ENCODE data around the gene RGS10.

RGS10 gene

DNA sequence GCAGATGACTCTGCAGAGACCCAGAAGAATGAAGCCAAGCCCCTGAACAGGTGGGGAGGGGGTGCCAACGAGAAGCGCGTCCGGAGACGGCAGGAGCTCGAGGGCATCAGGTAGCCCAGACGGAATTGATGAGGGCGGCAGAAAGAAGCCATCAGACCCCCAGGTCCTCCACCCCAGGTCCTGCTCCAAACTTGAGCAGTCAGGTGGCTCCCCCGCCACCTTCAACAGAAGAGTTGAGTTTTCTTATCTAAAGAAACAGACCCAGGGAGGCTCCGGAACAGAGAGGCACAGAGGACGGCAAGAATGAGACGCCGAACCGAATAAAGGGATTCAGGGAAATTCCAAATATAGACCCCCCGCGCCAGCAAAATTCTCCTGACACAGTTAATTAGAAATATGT is 22.2 kb downstream of the RGS10 start:
- DNase-seq (ENCODE audit: insufficient read length, low spot score) (no peak), FAIRE-seq (no peak)

DNA sequence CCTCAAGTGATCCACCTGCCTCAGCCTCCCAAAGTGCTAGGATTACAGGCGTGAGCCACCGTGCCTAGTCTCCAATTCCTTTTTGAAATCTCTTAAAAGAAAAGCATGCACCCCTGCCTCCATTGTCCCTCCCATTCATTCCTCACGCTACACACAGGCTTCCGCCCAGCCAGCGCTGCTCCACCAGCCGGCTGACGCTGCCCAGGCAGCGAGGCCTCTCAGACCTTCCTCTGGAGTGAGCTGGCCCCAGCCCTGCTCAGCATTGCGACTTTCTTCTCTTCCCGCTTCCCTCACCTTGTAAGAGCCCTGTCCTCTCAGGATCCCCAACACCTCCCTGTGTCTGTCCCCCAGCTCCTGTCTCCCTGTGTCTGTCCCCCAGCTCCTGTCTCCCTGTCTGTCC is 23.6 kb downstream of the RGS10 start:
- FAIRE-seq (no peak), DNase-seq (ENCODE audit: insufficient read length, low spot score) (no peak)

DNA sequence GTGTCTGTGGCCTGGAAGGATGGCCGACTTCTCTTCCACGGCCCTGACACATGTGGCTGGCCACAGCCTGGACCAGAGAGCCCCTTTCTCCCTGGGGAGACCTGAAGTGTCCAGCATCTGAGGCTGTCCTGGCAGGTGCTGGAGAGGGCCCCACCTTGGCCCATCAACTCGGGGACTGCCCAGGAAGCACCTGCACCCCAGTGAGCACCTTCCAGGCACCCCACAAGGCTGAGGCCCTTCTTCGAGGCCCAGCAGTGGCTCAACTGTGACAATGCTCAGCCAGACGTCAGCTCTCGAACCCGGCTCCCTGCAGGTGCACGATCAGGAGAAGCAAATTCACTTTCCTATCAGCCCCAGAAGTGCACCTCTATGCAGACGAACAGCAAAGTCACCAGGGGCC is 24.3 kb downstream of the RGS10 start:
- DNase-seq (ENCODE audit: insufficient read length, low spot score) (no peak), FAIRE-seq (no peak)

DNA sequence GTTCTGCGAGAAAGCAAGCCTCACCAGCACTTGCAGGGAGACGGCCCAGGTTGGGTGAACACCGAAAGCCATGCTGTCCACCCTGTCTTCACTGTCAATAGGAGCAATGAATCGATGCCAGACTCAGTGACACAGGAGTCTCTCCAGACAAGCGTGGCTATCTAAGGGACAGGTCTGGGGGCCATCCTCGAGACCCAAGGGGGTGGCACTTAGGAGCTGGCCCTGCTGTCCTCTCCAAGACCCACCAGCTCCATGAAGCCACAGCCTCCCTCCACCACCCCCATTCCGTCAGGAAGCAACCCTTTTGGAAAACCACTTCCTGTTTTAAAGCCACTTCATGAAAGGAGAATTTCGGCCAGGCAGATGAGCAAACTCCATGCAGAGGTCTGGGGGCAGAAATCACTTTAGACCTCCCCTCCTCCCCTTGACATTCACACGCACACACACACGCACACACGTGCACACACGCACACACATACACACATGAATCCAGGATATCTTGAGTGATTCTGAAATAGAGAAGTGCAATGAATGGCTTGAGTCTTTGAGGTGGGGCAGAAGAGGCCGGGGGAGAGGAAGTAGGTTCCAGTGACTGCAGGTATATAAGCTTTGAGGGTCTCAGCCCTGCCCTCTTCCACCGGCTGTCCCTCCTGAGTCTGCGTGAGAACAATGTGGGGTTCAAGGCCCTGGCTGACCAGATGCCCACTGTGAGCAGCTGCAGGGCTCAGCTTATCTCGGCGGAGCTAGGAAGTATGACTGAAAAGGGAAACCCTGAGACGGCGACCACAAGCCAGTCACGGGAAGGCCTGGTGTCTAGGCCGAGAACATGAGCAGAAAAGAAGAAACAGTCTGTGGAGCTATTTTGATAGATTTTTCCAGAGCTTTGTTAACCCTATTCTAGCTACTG is 25.0 kb downstream of the RGS10 start:
- no peak for FAIRE-seq
- peak; percentile 40 for DNase-seq (ENCODE audit: insufficient read length, low spot score)

DNA sequence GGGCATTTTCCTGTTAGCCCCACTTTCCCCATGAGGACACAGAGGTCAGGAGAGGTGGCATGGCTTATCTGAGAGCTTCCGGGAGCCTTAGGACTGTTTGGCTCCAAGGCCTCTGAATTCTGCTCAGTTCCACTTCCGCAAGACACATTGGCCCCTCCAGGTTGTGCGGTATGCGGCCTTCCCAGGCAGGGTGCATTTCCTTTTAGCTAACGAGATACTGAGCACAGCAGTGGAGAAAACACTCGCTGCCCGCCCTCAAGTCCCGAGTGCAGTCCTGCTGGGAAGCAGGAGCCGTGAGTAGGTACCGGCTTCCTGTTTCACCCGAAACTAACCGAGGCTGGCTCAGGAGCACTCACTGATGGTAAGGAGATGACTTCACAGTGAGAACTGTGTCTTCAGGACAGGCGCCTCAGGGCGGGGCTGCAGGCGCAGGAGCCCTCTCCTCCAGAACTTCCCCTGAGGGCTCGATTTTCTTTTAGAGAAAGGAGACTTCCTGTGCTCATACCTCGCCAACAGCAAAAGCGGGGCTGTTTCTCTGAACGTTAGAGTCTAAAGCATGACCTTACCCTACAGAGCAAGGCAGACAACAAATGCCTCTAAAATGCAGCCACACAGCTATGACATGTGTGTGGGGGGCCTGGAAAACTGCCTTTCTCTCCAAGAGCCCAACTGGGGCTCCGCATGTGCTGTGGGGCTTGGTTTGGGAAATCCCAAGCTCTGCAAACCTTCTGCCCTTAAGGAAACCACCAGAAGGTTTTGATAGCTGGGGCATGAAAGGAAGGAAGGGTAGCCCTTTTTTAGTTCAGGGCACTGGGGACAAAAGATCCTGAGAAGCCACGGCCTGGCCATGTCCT is 25.9 kb downstream of the RGS10 start:
- FAIRE-seq = peak; percentile 99
- DNase-seq (ENCODE audit: insufficient read length, low spot score) = peak; percentile 61

DNA sequence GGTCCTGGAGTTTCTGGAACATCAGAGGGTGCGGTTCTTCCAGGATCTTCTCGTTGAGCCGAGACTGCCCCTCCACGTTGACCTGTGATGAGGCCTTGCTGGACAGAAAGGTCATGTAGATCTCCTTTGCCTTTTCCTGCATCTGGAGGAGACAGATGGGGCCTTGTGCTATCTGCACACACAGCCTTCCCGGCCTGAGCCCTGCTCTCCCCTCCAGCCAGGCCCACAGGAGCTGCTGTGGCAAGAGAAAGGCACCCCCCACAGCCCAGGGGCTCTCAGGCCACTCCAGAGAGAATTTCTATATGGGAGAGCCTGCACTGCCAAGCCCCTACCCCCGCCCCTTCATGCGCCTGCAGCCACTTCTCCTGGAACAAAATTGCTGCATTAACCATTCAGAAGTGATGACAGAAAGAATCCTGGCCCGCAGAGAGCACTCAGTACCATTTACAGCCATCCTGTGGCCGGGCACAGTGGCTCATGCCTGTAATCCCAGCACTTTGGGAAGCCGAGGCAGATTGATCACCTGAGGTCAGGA is 26.9 kb downstream of the RGS10 start:
- FAIRE-seq (no peak), DNase-seq (ENCODE audit: insufficient read length, low spot score) (no peak)

DNA sequence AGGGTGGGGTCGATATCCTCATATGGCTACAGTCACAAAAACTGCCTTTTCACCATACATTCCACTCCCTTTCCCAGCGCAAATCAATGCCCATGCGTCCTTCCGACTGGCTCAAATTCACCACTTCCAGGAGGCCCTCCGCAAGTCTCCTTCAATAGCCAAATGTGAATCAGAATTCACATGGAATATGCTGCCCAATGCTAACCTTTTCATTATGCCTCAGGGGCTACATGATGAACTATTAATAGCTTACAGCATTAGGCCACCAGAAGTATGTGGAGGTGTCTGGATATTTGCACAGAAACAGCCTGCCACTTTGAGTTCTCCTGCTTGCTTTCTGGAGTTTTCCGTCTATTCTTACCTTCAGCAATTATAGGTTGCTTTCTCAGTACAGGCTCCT is 27.7 kb downstream of the RGS10 start:
- DNase-seq (ENCODE audit: insufficient read length, low spot score) (no peak), FAIRE-seq (no peak)

DNA sequence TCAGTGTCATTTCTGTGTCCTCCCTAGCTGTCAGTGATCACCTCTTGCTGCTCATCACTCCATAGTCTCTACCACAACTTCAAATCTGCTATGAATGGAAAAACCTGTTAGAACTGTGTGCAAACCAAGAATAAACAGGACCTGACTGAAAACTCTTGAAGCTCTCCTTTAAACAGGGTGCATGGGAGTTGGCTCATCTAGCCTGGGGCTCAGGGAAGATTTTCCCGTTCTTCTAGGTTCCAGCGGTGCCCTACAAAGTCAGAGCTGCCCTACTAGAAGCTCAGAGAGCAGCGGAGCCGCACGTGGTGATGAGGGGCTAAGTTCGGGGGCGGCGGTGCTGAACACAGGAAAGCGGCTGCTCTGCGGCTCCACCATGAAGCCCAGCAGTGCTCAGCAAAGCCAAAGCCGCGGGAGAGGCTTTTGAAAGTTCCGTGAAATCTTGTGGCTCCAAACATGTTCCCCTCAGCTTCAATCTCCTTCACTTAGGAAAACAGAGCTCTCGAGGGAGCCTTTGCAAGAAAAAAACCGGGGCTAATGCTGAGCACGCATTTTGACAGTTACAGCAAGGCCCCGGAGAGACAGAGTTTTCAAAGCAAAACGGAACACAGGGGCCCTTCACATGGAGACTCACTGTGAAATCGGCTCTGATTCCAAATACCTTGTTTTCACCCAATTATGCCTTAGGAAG is 30.5 kb downstream of the RGS10 start:
- DNase-seq (ENCODE audit: insufficient read length, low spot score) (no peak), FAIRE-seq (no peak)

DNA sequence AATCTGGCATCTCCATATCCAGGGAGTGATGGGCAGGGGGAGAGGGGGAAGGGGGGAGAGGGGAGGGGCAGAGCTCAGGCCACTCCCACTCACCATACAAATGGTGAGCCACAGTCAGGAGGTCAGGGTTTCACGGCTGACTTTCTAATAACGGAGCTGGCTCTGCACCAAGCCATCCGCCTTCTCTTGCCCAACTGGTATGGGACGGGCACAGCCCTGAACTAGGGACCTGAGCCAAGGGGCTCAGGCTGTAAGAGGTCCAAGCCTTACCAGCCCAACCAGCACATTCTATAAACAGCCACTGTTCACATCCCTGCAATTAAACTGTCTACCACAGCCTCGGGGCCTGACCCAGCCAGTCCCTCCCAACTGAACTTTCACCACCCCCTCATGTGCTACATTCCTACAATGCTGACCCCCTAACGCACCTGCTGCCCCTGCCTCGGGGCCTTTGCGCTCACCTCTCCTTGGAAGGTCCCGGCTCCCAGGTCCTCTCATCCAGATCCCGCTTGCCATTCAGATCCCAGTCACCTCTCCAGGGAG is 32.5 kb downstream of the RGS10 start:
- FAIRE-seq (no peak), DNase-seq (ENCODE audit: insufficient read length, low spot score) (no peak)

DNA sequence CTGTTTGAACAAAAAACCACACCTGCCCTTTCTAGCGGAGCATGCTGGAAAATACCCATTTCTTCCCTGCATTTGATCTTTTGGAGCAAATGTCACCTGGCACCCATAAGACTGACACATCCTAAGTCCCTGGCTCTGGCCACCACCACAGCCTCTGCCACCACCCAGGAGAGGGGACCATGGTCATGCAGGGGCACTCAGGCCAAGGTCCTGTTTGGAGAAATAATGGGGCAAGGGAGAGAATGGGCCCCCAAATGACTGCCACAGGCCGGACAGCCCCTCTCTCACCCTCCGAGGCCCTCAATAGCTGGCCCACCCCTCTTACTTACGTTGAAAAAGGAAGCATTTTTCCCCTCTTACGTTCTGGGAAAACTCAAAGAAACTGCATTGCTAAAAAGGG is 35.4 kb downstream of the RGS10 start:
- no peak for FAIRE-seq
- no peak for DNase-seq (ENCODE audit: insufficient read length, low spot score)

DNA sequence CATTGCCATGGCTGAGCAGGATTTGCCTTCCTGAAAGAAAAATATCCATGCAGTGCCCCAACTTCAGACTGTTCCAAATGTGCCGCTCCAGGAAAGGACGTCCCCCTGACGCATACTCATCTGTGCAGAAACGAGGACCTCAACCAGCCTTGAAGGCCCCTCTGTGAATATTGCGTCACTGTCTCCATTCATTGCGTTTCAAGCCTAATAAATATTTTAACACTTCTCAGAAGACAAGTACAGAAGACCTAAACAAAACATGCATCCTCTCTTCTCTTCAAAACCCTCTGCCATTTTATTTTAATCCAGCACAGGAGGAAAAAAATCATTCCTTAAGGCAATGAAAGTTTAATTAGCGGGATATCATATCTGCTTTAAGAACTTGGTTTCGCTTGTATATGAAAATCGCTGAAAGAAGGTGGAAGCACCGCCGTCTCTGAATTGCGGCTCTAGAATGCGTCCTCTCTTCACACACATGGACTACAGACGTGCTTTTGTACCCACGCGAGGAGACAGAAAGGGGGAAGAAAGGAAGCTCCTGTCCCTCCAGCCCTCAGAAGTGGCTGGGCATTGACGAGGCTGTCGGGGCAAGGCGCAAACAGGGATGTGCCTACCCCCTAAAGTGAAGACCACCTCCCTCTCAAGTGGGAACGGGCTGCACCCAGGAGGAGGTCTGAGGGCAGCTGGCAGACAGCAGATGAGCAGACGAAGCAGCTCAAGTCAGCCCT is 36.8 kb downstream of the RGS10 start:
- no peak for DNase-seq (ENCODE audit: insufficient read length, low spot score)
- FAIRE-seq = no peak

DNA sequence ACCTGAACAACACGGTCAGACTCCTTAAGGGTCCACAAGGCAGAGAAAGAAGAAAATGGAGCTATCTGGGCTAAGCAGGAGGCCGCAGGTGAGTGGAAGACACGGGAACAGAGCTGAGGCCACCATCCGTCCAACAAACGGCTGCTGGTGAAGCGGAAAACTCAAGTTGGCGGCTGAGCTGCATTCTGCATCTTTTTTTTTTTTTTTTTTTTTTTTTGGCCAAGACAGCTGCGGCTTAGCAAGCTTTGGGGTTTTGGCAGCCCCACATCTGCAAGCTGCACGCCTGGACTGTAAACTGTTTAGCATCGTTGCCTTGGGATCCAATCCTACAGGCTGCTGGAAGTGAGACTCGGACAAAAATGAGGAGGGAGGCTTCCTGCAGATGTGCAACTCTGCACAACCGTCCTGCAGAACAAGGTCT is 37.4 kb downstream of the RGS10 start:
- no peak for FAIRE-seq

DNA sequence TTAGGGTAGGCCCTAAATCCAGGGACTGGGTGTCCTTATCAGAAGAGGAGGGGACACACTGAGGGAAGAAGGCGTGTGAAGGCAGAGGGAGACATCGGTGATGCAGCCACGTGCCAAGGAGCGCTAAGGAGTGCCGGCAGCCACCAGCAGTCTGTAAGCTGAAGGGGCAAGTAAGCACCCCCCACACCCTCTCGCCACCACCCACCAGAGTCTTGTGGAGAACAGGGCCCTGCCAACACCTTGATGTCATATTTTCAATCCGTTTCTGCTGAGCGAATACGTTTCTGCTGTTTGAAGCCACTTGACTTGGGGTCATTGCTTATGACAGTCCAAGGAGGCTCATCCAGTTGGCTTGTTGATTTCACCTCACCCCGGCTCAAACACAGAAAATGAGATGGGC is 37.9 kb downstream of the RGS10 start:
- FAIRE-seq (no peak), DNase-seq (ENCODE audit: insufficient read length, low spot score) (no peak)

More for the DNA sequence above, 37.4 kb downstream of the RGS10 start:
- no peak for DNase-seq (ENCODE audit: insufficient read length, low spot score)

DNA sequence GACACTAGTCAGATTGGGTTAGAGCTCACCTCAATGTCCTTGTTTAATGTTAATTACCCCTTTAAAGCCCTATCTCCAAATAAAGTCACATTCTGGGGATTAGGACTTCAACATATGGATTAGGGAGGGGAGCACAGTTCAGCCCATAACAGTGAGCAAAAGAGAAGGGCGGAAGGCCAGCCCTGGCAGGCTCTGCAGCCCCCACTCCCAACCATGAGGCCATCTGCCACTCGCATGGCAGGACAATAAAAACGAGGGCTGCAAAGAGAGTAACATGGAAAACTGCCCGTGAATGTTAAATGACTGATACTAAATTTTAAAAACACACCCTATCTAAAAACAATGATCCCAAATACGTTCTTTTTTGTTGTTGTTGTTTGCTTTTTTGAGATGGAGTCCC is 38.7 kb downstream of the RGS10 start:
- no peak for DNase-seq (ENCODE audit: insufficient read length, low spot score)
- no peak for FAIRE-seq

DNA sequence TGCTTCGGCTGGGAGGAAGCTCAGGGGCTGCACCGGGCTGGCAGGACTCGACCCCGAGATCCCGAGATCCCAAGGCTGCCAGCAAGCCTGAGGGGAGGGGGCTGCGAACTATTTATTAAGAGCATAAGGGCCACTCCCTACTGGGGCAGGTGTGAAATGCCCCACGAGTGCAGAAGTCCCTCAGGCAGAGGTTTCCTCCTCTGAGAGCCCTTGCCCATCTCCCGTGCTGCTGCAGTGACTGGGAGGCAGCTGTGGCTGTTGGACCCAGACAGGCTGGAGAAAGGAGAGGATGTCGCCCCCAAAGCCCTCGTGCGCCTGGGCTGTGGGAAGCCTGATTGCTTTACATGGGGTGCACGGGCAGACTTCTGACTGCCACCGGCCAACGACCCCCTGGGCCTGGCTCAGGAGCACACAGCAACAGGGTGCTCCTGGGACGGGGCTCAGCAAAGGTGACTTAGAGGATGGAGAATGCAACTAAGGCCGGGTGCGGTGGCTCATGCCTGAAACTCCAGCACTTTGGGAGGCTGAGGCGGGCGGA is 39.8 kb downstream of the RGS10 start:
- FAIRE-seq = no peak

DNA sequence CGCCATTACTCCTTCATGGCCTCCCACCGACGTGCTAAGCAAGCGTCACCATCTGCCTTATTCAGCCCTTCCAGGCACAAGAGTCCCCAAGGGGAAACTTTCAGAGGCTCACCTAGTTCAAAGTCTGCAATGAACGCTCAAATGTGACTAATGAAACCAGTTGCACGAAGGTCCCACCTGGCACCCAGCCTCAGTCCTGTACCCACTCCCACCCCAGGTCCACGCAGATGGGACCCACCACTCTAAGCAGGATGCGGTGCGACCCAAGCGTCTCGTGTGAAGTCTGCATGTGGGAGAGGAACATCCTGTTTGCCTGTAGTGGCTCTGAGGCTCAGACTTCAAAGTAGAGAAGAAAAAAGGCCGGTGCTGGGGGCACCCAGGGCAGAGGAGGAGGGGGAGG is 40.3 kb downstream of the RGS10 start:
- FAIRE-seq (peak; percentile 77), DNase-seq (ENCODE audit: insufficient read length, low spot score) (peak; percentile 61)

More for the DNA sequence above, 39.8 kb downstream of the RGS10 start:
- DNase-seq (ENCODE audit: insufficient read length, low spot score) = no peak

DNA sequence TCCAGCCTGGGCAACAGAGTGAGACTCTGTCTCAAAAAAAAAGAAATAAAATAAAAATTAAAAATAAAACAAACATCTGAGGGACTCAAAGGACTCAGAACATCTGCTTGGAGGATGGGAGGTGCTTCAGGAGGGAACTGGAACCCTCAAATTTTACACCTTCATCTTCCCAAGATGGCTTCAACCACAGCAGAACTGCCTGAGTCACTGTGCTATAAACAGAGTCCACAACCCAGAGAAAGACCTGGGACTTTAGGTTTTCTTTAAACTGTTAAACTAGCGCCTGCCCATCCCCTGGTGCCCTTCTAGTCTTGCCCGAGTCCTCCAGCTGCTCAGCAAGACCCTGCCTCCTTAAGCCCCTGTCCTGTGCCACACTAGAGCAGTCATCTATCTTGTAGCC is 40.8 kb downstream of the RGS10 start:
- DNase-seq (ENCODE audit: insufficient read length, low spot score) = no peak
- FAIRE-seq = peak; percentile 11

DNA sequence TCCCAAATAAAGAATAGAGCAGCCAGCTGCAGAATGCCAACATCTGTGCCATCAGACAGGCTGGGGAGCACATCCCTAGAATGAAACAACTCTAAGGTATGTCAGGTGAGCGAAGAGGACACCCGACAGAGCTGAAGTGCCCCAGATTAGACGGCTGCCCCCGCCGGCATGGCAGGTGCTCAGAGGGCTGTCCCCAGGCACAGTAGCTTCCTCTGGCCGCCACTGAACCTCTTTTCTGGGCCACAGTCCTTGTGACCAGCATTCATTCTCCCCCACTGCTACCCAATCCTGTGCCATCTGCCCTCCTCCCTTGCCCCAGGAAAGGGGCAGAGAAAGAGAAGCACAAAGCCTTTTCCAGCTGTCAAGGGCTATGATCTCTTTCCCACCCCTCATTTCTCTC is 41.7 kb downstream of the RGS10 start:
- FAIRE-seq (no peak), DNase-seq (ENCODE audit: insufficient read length, low spot score) (no peak)

DNA sequence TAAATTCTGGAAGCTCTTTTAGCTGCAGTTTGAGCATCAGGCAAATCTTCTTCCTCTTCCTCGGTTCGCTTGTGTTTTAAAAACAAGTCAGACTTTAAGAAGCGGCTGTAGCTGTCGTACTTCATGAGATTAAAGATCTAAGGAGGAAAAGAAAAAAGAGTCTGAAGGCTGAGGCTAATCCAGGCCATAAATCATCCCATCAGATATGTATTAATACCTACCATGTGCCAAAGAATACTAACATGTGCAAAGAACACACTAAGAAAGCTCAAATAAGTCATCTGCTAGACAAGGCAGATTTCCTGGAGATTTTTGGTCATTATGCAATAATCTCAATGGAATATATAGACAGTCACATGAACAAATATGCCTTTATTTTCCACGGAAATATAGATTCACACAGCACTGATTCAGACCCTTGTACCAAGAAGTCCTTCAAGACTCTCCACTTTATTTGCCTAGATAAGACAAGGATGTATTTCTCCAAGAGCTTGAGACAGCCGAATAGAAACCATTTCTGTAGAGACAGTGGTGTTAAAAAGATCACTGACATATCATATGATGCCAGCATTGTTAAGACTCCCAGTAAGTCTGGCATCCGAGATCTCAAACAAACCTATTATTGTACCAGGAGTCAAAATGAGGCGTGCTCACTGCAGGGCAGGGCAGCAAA is 42.3 kb downstream of the RGS10 start:
- FAIRE-seq (peak; percentile 67), DNase-seq (ENCODE audit: insufficient read length, low spot score) (no peak)
